Endothelial cell of hepatic sinusoid (primary cell): Measurements from ENCODE around the gene TXNL4B.

Source experiments
- in situ Hi-C: cut with HindIII; loops from 2 replicates; pipeline ENCODE4 v1.10.0; 2017; ENCODE audit warnings: low sequenced_read_pairs

TXNL4B gene

GRCh38 chr16:72112906-72113615 is 19.6 kb upstream of the TXNL4B start:
- in situ Hi-C loops = no loop called here

DNA sequence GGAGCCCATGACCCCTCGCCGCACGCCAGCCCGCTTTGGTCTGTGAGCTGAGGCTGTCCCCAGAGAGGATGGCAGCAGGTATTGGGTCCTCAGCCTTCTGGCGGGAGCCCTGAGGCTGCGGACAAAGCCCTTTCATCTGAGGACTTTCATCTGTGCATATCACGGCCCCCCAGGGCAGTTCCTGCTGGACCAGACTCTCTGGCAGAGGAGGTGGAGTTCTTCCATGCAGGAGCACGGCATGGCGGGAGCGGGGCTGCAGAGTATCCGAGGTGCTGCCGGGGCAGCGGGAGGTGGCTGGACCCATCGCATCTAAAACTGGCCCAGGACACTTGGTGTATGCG is 19.0 kb upstream of the TXNL4B start:
- in situ Hi-C loops = no loop called here

DNA sequence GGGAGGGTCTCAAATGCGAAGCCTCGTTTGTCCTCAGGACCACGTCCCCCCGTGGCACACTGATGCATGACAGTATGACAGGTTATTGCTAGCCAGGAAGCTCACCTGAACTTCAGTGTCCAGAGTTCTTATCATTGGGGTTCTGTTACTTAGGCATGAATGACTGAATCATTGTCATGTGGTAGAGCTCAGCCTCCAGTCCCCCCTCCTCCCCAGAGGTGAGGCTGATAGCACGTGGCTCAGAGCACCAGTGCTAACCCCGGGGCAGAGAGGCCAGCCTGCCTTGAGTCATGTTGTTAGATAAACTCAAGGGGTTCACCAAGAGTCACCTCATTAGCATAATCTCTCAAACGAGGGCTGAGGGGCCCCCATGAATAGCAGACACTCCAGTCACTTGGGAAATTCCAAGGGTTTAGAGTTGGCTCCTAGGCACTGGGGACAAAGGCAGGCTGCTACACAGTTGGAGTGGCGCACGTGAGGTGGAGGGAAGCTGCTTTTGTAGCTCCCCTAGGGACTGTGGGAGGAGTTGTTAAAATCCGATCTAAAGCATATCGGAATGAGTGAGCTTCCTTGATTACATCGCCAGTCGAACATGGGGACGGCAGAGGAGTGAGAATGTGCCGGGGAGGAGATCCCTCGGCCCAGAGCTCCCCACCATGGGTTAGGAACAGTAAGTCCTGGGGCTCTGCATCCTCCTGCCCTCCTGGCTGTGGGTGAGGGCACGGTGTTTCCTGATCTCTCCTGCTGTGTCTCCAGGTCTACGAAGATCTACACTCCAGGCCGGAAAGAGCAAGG is 18.4 kb upstream of the TXNL4B start:
- in situ Hi-C loops = no loop called here

DNA sequence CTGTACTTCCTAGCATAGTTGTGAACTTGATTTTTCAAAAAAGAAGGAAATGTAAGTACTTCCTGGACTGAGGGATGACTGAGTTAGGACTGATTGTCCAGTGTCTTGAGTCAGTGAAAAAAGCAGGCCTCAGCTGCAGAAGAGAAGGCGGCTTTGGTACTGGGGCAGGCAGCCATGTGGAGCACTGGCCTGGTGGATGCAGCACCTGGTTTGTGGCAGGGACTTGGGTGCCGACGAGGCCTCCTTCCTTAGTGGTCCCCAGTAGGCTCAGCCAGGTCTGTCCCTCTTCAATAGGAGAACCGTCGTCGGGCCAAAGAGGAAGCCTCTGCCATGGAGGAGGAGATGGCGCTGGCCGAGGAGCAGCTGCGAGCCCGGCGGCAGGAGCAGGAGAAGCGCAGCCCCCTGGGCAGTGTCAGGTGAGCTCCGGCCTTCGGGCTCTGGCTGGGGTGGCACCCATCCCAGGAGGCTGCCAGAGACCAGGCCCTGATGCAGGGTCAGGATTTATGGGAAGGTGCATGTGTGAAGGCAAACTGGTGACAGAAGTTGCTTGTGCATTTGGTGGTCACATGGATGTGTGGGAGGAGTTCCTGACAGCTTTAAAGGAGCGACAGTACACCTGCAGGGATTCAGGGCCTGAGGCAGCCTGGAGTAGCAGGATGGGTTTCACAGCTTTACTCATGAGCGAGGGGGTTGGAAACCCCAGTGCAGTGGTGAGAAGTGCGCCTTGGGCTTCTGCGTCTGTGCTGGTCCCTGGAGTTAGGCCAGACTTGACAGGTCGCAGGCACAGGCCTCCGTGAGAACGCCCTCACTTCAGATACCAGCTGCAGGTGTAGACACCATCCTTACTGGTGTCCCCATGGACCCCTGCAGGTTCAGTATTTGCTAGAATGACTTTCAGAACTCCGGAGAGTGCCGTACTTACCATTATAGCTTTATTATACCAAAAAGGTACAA is 17.5 kb upstream of the TXNL4B start:
- in situ Hi-C loops = no loop called here

- in situ Hi-C loops = no loop called here
Measured at GRCh38 chr16:72109966-72110530, 16.6 kb upstream of the TXNL4B start.

- in situ Hi-C loops = no loop called here
Measured at GRCh38 chr16:72109300-72109699, 15.9 kb upstream of the TXNL4B start.

DNA sequence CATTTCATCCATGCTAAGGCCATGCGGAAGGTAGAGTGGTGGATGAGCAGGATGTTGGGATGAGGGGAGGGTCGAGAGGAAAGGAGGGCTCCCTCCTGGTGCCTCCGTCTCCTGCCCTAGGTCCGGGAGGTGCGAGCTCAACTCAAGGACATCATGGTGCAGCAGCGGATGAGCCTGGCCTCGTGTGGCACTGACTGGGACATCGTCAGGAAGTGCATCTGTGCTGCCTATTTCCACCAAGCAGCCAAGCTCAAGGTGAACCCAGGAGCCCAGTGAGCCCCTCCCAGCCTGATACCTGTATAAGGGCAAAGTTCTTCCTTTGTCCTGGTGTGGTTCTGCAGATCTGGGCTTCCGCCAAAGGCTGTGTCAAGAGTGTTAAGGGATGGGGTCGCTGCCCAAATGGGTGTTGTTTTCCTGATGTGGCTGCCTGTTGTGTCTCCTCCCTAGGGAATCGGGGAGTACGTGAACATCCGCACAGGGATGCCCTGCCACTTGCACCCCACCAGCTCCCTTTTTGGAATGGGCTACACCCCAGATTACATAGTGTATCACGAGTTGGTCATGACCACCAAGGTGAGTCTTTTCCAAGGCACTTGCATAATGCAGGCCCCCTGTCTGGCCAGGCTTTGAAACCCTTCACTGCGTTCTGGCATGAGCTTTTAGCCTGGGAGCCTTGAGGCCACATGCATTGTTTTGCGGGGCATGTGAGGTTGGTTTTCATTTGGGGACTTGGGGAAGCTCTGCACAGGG is 15.1 kb upstream of the TXNL4B start:
- in situ Hi-C loops = no loop called here

DNA sequence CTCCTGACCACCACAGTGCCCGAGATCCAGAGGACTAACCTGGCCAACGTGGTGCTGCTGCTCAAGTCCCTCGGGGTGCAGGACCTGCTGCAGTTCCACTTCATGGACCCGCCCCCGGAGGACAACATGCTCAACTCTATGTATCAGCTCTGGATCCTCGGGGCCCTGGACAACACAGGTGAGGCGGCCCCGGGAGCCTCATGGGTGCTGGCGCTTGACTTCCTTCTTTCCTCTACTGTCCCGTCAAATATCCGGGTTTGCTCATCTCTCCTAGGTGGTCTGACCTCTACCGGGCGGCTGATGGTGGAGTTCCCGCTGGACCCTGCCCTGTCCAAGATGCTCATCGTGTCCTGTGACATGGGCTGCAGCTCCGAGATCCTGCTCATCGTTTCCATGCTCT is 14.0 kb upstream of the TXNL4B start:
- in situ Hi-C loops = no loop called here

DNA sequence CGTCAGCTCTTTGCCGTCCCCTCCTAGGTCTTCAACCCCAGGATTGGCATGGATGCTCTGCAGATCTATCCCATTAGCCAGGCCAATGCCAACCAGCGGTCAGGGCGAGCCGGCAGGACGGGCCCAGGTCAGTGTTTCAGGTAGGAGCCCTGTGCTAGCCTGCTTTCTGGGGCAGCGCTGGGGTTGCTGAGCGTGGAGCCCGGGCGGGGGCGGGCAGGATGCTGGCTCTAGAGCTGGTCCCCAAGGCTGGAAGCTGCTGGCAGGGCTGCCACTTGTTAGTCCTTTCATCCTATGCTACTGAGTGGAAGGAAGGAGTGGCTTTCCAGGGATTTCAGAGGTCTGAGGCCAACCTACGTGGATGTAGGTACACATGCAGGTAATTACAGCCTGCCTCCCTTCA is 12.6 kb upstream of the TXNL4B start:
- in situ Hi-C loops = no loop called here

- in situ Hi-C loops = no loop called here
Measured at GRCh38 chr16:72104905-72105304, 11.5 kb upstream of the TXNL4B start.

GRCh38 chr16:72101195-72101594 is 7.8 kb upstream of the TXNL4B start:
- in situ Hi-C loops = no loop called here

- in situ Hi-C loops = no loop called here
Measured at GRCh38 chr16:72099377-72099818, 6.0 kb upstream of the TXNL4B start.

DNA sequence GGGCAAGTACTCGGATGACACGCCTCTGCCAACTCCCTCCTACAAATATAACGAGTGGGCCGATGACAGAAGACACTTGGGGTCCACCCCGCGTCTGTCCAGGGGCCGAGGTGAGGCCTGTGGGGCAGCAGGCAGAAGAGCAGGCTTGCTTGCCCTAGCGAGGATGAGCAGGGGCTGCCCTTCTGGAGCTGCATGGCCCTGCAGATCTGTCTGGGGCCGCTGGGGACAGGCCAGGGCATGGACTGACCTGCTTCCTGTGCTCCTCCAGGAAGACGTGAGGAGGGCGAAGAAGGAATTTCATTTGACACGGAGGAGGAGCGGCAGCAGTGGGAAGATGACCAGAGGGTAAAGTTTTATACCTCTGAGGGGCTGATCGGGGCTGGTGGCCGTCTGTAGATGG is 5.5 kb upstream of the TXNL4B start:
- in situ Hi-C loops = no loop called here

GRCh38 chr16:72094266-72094610 is 818 bp upstream of the TXNL4B start:
- in situ Hi-C loops = no loop called here

DNA sequence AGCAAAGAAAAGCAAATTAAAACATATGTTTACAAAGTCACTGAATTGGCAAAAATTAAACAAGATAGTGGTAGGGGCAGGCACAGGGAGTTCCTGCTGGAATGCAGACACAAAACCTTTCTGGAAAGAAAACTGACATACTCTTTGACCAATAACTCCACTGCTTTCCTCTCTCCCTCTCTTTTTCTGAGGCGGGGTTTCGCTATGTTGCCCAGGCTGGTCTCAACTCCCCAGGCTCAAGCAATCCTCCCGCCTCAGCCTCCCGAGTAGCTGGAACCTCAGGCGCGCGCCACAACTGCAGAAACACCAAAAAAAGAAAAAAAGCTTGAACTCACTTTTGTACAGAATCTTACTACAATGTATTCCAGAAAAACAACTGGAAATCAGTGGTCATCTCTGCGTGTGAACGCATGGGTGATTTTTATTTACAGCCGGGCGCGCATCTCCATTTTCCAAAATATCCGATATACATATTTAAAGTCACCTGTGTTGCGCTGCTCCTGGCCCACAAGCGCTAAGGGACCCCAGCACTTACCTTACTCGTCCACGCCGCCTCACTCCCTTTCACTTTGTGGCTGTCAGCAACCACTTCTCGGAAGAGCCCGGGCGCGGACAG is 480 bp downstream of the TXNL4B start:
- in situ Hi-C loops = no loop called here

- in situ Hi-C loops = no loop called here
Measured at GRCh38 chr16:72091217-72091616, 2.2 kb downstream of the TXNL4B start.

GRCh38 chr16:72085002-72085401 is 8.4 kb downstream of the TXNL4B start:
- in situ Hi-C loops = no loop called here

DNA sequence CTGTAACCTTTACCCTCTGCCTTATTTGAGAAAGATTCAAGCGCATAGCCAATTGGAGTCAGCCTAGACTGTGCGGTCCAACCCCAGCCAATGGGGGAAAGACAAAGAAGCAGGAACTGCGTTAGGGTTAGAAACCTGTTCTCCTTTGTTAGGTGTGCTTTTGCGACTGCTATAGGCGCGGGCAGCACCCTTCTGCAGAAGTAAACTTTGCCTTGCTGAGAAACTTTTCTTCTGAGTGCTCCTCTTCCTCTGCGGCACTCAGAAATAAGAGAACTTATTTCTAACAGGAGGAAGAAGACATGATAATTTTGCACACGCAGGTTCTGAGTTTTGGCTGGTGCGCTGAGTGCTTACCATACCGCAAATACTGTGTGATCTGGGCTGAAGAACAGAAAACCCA is 9.0 kb downstream of the TXNL4B start:
- in situ Hi-C loops = no loop called here

DNA sequence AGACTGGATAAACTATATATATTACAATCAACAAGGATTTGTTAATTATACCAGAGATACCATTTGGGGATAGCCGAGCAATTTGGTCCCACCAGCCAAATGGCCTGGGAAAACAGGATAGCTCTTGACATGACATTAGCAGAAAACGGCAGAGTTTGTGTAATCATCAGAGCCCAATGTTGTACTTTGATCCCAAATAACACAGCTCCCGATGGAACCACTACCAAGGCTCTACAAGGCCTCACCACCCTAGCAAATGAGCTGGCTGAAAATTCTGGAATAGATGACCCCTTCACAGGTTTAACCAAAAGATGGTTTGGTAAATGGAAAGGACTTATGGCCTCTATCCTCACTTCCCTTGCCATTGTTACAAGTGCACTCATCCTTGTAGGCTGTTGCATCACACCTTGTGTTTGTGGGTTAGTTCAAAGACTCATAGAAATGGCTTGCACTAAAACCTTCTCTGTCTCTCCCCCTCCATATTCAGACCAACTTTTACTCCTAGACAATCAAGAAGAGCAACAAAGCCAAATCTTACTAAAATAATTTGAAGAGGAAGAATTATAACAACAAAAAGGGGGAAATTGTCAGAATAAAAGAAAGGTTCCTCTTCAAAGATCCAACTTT is 9.5 kb downstream of the TXNL4B start:
- in situ Hi-C loops = no loop called here
